Kidney (tissue), 14 donors: ENCODE results near the gene BRD9. TPM values are rescaled to one million over a fixed set of nuclear protein-coding genes. Genes with fewer than 3 reads are reported as not detected.

Experiments used
- DNase-seq, 5 donors: peaks; one replicate each; pipeline ENCODE4 v3.0.0-alpha.2; 2013 to 2020
- FAIRE-seq: peaks from 2 replicates; lab custom pipeline; 2012; peaks lifted over from hg19 to GRCh38; lab: Jason Lieb, UNC
- H3K27ac ChIP-seq, 2 donors: one replicate each; pipeline ENCODE4 v1.7.0; 2013; ENCODE audit warnings: low read depth in 2 of 2, low read length in 2 of 2, inconsistent platforms in 1 of 2
- H3K27me3 ChIP-seq: one replicate; pipeline ENCODE4 v1.7.1; 2013; ENCODE audit warnings: low read length, inconsistent platforms; ENCODE audit not compliant: control insufficient read depth, insufficient read depth
- H3K36me3 ChIP-seq, 3 donors: one replicate each; pipeline versions ENCODE4 v1.7.0 to v1.7.1; 2013; ENCODE audit warnings: low read length in 3 of 3, control low read depth in 1 of 3, inconsistent platforms in 1 of 3; ENCODE audit not compliant: insufficient read depth in 3 of 3, control insufficient read depth in 2 of 3
- H3K4me1 ChIP-seq, 3 donors: one replicate each; pipeline versions ENCODE4 v1.7.0 to v1.7.1; 2013; ENCODE audit warnings: low read length in 3 of 3, inconsistent platforms in 1 of 3, low read depth in 1 of 3; ENCODE audit not compliant: control insufficient read depth in 2 of 3, insufficient read depth in 2 of 3
- H3K4me3 ChIP-seq, 3 donors: one replicate each; pipeline versions ENCODE4 v1.7.0 to v1.8.1; 2013; ENCODE audit warnings: low read length in 3 of 3, control low read depth in 1 of 3, inconsistent platforms in 1 of 3
- H3K9ac ChIP-seq, 3 donors: one replicate each; pipeline versions ENCODE4 v1.7.0 to v1.7.1; 2013; ENCODE audit warnings: low read length in 3 of 3, control low read depth in 1 of 3, inconsistent platforms in 1 of 3
- H3K9me3 ChIP-seq, 3 donors: one replicate each; pipeline versions ENCODE4 v1.7.0 to v1.7.1; 2013; ENCODE audit warnings: low read length in 3 of 3, control low read depth in 1 of 3, inconsistent platforms in 1 of 3; ENCODE audit not compliant: control insufficient read depth in 2 of 3, insufficient read depth in 1 of 3
- intact Hi-C: fragments of 100-400 bp; cut with DNase I; formaldehyde crosslinking; loops from one replicate; pipeline ENCODE4 v1.11.1; 2022
- polyA plus RNA-seq: library from polyadenylated mRNA; stranded (reverse); fragments of 350-450 nt; fragmentation: Illumina TruSeq; extraction: RNeasy Lipid Tissue Mini Kit (QIAGEN cat#74804); gene quantifications from one replicate; pipeline ENCODE4 v1.2.3, GENCODE V29; 2014; ENCODE audit warnings: low read depth, low replicate concordance; ENCODE audit not compliant: insufficient read depth
- total RNA-seq: library from RNA; stranded (reverse); fragmentation: NEBNext Ultra II Directional; extraction: Animal tissue kit (Norgen Biotek cat#: 25700); gene quantifications from one replicate; pipeline ENCODE4 v1.2.1, GENCODE V29; 2021
- TF ChIP-seq, protein P1 (sequence below): IDR thresholded peaks from 3 replicates; pipeline ENCODE4 v1.5.1; 2012; ENCODE audit warnings: mild to moderate bottlenecking, moderate library complexity, borderline replicate concordance; ENCODE audit not compliant: insufficient read depth; ENCODE audit errors: extremely low read depth
- donor health status: control.
- donor health status: control.
- donor health status: control.
- donor health status: control.
- donor health status: control.
- donor health status: DM: yes; HTN: yes; CAD: no.
- donor health status: Normal renal cell carcinoma (clear cell type).

BRD9 gene
- total and polyA plus RNA-seq, 2 donors from 2014 or later = 17.5 to 38.0 TPM

GRCh38 chr5:864492-865167 is 28.0 kb downstream of the BRD9 start:
- DNase-seq = no peak
- FAIRE-seq = no peak
- intact Hi-C loops = no loop called here
- Histone ChIP-seq H3K4me3 (no peak overlapping the region), H3K36me3 (peaks cover 2 to 35% (median 24%) of the 10 kb centered on the region in 3 donors), H3K27ac (no peak overlapping the region), H3K4me1 (peaks cover 0 to 12% (median 9%) of the 10 kb centered on the region in 3 donors), H3K9ac (no peak overlapping the region), H3K9me3 (no peaks in the 10 kb centered on the region), H3K27me3 (no peaks in the 10 kb centered on the region)
- TF ChIP-seq, protein P1, sequence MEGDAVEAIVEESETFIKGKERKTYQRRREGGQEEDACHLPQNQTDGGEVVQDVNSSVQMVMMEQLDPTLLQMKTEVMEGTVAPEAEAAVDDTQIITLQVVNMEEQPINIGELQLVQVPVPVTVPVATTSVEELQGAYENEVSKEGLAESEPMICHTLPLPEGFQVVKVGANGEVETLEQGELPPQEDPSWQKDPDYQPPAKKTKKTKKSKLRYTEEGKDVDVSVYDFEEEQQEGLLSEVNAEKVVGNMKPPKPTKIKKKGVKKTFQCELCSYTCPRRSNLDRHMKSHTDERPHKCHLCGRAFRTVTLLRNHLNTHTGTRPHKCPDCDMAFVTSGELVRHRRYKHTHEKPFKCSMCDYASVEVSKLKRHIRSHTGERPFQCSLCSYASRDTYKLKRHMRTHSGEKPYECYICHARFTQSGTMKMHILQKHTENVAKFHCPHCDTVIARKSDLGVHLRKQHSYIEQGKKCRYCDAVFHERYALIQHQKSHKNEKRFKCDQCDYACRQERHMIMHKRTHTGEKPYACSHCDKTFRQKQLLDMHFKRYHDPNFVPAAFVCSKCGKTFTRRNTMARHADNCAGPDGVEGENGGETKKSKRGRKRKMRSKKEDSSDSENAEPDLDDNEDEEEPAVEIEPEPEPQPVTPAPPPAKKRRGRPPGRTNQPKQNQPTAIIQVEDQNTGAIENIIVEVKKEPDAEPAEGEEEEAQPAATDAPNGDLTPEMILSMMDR = no peak

GRCh38 chr5:863244-863805 is 29.3 kb downstream of the BRD9 start:
- FAIRE-seq = no peak

GRCh38 chr5:862367-863243 is 30.0 kb downstream of the BRD9 start:
- FAIRE-seq = no peak
- DNase-seq = peak in 4 of 5 donors; percentile 62 to 73 (median 66)
- intact Hi-C loops = no loop called here
- Histone ChIP-seq H3K4me1 (peaks cover 0 to 9% (median 9%) of the 10 kb centered on the region in 3 donors), H3K27ac (no peak overlapping the region), H3K36me3 (peaks cover 0 to 22% (median 11%) of the 10 kb centered on the region in 3 donors), H3K9me3 (no peaks in the 10 kb centered on the region), H3K9ac (no peak overlapping the region), H3K27me3 (no peaks in the 10 kb centered on the region), H3K4me3 (no peak overlapping the region)
- TF ChIP-seq, protein P1 = no peak

More at GRCh38 chr5:863244-863805, 29.3 kb downstream of the BRD9 start:
- Histone ChIP-seq H3K27ac (no peak overlapping the region), H3K4me1 (peaks cover 0 to 12% (median 9%) of the 10 kb centered on the region in 3 donors), H3K27me3 (no peaks in the 10 kb centered on the region), H3K9me3 (no peaks in the 10 kb centered on the region), H3K4me3 (no peak overlapping the region), H3K36me3 (peaks cover 2 to 28% (median 15%) of the 10 kb centered on the region in 3 donors), H3K9ac (no peak overlapping the region)
- intact Hi-C loops = no loop called here
- TF ChIP-seq, protein P1 = no peak
- DNase-seq = peak in 1 of 5 donors; percentile 64
